GM18519 (cell line): Measurements from ENCODE around the gene RNF103.
"Not testable (repeated sequence)": the region's sequence is repeated elsewhere in the genome, so short reads cannot be mapped to it uniquely, and the experiment has no call there.

ENCODE experiments used
- ATAC-seq: cut with Tn5 transposase; IDR thresholded peaks from one replicate; pipeline ENCODE4 v1.9.1; 2021; ENCODE audit warnings: mild to moderate bottlenecking, moderate library complexity; ENCODE audit not compliant: unreplicated experiment, low FRiP score

The RNF103 gene, protein sequence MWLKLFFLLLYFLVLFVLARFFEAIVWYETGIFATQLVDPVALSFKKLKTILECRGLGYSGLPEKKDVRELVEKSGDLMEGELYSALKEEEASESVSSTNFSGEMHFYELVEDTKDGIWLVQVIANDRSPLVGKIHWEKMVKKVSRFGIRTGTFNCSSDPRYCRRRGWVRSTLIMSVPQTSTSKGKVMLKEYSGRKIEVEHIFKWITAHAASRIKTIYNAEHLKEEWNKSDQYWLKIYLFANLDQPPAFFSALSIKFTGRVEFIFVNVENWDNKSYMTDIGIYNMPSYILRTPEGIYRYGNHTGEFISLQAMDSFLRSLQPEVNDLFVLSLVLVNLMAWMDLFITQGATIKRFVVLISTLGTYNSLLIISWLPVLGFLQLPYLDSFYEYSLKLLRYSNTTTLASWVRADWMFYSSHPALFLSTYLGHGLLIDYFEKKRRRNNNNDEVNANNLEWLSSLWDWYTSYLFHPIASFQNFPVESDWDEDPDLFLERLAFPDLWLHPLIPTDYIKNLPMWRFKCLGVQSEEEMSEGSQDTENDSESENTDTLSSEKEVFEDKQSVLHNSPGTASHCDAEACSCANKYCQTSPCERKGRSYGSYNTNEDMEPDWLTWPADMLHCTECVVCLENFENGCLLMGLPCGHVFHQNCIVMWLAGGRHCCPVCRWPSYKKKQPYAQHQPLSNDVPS

DNA sequence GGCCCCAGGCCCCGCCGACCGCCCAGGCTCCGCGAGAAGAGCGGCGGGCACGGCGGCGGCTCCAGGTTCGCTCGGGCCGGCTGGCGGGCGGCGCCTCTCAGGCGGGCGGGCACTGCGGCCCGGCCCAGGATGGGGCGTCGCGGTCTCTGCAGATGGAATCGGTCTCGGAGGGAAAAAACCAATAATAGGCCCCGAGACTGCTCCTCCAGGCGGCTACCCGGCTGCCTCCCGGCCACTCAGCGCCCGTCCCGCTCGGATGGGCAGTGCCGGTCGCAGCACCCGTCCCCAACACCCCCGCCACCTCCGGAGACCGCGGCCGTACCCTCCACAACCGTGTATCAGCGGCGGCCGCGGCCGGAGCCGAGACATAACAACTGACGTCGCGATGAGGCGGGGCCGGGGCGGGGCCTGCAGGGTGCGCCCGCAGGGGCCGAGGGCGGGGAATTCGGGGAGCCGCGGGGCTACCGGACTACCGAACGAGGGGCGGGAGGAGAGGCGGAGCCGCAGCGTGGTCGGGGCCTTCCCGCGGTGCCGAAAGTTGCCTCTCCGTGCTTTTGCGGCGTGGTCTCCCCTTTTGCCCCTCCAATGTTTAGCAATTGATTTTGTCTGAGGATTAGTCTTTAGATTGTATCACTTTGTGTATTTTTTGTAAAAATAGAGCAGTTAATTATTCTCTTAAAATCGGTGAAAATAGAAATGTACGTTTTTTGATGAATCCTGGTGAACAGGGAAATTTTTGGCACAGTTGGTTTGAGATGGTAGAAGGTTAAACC is at the start of gene RNF103:
TSS of gene RNF103 (minus strand) at position 372 of the 773 bp plus-strand sequence. CDS start 979 bp downstream, outside the sequence.
- ATAC-seq = peak; percentile 50

DNA sequence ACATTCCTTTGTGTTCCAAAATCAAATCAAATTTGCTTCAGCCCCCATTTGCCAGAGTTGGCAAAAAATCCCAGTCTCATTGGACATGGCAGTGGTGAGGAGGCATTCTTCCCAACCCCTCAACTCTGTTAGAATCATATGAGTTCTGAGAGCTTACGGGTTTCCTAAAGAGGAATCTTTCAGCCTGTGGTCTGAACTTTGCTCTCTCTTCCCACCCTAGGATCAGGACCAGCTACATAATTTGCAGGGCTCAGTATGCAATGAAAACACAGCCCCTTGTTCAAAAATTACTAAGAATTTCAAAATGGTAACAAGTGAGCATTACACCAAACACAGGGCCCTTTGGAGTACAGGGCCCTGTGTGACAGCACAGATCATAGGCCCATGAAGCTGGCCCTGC is 49.3 kb upstream of the RNF103 start:
- no peak for ATAC-seq

DNA sequence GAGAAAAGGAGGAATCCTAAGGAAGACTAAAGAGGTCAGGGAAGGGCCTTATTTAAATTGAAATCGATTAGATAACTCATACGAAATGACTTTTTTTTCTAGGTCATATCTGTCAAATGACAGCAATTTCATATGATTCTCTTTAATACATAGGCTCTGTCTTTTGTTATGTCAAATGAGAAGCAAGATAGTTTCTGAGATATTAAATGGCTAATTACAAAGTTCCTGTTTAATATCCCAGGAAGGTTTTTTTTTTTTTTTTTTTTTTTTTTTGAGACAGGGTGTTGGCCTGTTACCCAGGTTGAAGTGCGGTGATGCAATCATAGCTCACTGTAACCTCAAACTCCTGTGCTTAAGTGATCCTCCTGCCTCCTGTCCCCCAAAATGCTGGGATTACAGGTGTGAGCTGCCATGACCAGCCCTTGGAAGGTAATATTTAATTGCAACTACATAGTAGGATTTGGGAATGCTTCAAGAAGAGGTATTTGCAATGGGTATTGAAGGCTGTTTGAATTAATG is 48.4 kb upstream of the RNF103 start:
- ATAC-seq = no peak

DNA sequence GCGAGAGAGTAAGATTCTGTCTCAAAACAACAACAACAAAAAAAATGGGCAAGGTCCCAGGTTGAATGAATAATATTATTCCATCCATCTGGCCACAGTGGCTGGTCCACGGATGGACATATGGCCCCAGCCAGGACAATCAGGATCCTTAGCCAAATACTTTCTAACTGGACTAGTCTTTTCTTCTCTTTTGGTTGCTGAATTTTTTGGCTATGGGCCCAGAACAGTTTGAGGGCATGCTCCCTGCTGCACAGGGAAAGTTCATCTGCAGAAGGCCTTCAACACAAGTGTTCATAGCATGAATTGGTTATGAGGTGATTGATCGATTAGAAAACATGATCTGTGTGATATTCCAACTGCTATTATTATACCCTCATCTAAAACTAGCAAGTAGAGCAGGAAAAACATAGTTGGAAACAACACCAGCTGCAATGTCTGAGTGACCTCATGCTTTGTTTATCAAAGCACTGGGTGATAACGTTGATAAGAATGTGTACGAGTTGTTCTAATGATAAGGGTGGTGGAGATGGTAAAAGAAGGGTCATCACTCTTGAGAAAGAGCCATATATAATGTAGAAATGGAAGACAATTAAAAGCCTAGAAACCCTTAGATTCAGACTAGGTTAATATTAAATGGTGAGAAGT is 47.8 kb upstream of the RNF103 start:
- ATAC-seq = no peak

DNA sequence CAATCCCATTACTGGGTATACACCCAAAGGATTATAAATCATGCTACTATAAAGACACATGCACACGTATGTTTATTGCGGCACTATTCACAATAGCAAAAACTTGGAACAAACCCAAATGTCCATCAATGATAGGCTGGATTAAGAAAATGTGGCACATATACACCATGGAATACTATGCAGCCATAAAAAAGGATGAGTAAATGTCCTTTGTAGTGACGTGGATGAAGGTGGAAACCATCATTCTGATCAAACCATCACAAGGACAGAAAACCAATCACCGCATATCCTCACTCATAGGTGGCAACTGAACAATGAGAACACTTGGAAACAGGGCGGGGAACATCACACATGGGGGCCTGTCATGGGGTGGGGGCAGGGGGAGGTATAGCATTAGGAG is 45.7 kb upstream of the RNF103 start:
- not testable (repeated sequence) for ATAC-seq

DNA sequence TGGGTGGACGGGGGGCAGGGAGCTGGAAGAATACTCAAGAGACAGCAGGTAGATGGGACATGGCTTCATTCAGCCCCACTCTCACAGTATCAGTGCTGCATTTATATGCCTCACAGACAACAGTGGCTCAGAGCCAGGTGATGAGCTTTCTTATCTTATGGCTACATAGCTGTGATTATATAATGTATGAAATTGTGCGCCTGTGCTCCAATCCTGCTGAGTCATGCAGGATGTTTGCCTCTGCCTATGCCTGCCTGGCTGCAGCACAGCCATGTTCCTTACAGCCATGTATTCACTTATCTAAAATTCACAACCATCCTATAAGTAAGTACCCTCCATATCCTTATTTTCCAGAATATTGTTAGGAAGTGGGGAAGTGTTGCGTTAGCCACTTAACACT is 37.7 kb upstream of the RNF103 start:
- ATAC-seq = no peak

DNA sequence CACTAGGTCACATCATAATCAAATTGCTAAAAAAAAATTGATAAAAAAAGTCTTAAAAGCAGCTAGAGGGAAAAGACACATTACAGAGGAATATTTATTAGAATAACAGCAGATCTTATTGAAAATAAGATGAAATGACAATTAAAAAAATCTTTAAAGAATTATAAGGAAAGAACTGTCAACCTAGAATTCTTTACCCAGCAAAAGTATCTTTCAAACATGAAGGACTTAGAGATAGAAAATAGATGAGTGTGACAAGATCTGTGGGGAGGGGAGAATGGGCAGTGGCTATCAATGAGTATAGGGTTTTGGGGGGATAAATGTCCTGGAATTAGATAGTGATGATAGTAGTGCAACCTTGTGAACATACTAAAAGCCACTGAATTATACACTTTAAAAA is 26.5 kb upstream of the RNF103 start:
- ATAC-seq = no peak

DNA sequence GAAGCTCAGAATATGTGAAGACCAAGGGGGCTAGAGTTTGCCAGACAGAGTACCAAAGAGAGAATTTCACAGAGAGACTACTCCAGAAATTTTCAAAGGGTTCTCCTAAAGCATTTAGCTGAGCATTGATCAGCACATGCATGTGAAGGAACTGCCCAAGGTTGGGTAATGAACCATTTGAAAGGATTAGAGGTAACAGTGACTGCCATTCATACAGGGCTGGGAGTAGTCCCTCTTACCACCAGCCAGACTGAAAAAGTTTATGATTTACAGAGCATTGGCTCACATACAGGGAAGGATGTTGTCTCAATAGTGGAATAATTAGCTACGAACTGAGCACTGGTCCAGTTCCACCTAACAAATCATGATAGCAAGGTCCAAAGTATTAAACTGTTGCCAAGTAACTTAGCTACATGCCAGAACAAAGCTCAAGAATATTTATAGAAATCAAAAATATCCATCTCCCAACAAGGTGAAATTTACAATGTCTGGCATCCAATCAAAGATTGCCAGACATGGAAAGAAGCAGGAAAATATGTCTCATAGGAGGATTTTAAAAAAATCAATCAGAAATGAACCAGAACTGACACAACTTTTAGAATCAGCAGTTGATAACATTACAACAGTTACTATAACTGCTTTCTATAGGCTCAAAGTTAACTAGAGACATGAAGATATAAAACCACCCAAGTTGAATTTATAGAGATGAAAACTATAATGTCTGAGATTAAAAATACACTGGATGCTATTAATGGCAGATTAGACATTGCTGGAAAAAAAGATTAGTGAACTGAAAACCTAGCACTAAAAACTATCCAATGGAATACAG is 25.7 kb upstream of the RNF103 start:
- no peak for ATAC-seq

DNA sequence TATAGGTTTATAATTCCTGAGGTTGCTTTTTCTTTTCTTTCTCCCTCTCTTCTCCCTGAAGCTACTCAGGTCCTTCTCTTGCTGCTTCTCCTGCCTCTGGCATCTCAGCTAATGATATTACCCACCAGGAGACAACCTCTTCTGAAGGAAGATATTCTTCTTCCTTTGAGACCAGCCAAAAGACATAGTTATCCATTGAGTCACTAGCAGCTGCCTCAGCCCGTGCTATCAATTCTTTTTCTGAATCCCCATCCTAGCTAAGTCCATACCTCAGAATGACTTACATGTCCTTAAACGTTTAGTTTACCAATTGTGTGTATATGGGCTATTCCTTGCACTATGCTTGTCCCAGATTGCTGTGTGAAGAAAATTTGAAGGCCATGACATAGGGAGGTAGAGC is 25.0 kb upstream of the RNF103 start:
- ATAC-seq = no peak

DNA sequence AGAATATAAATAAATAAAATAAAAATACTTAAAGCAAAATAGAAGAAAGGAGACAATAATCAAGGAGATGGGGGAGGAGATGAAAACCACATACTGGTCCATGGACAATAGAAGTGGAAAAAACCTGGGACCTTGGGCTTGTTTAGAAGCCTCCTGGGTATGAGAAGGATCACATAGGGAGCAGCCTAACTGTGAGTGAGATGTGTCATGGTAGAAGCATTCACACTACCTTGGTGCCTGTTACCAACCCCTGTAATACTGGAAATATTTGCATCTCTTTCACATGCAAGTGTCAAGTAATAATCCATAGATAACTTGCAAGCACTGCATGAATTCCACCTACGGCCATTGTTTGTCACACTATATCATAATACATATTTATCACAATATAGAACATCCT is 23.2 kb upstream of the RNF103 start:
- ATAC-seq = no peak

DNA sequence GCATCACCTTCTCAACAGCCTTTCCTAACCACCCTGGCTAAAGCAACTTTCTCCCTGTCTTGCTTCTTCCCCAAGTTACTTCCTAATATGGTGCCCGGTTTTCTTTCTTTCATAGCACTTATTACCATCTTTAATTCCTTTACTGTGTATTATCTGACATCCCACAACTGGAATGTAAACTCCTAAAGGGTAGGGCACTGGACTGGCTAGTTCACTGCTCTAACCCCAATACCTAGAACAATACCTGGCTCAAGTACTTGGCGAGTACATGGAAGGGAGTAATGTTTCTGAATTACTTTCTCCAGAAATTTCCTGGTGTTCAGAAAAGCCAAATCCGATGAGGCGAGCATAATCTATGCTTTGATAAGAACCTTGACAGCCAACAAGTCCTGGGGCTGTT is 22.7 kb upstream of the RNF103 start:
- no peak for ATAC-seq

DNA sequence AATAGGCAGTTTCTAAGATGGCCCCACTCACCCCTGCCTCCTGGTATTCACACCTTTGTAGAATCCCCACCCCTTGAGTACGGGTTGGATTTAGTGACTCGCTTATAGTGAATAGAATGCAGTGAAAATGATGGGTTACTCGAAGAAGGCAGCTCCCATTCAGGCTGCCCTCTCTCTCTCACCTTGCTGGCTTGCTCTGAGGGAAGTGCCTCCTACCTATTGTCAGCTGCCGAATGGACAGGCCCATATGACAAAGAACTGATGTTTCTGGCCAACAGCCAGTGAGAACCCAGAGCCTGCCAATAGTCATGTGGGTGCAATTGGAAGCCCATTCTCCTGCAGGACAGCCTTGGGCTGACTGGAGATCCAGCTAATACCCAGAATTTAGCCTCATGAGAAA is 22.1 kb upstream of the RNF103 start:
- no peak for ATAC-seq

DNA sequence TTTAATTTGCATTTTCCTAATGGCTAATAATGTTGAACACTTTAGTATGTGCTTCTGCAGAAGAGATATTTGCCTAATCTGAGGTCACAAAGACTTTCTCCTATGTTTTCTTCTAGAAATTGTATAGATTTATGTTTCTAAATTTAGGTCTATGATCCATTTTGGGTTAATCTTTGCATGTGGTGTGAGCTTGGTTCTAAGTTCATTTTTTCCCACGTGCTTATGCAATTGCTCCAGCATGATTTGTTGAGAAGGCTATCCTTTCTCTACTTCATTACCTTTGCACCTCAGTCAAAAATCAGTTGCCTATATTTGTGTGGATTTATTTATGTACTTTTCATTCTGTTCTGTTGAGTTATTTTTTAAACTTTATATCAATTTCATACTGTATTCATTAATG is 15.0 kb upstream of the RNF103 start:
- ATAC-seq = no peak

DNA sequence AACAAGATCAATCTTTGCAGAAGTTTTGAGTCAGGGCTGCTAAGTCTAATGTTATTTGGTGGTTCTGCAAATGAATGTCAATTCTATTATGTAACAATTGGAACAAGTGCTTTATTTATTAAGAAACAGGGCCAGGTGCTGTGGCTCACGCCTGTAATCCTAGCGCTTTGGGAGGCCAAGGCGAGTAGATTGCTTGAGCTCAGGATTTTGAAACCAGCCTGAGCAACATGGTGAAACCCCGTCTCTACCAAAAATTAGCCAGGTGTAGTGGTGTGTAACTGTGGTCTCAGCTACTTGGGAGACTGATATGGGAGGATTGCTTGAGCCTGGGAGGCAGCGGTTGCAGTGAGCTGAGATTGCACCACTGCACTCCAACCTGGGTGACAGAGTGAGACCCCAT is 13.2 kb upstream of the RNF103 start:
- no peak for ATAC-seq

DNA sequence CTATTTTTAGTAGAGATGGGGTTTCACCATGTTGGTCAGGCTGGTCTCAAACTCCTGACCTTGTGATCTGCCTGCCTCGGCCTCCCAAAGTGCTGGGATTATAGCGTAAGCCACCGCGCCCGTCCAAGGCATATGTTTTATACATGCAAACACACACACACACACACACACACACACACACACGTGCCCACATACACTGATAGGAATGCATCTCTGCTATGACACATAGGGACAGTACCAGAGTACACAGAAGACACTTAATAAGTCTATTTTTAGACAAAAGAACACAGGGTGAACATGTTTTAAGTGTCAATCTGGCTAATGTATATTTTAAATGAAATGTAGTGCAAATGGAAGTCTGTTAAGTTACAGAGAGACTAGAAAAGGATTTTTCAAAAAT is 10.7 kb upstream of the RNF103 start:
- ATAC-seq = no peak

DNA sequence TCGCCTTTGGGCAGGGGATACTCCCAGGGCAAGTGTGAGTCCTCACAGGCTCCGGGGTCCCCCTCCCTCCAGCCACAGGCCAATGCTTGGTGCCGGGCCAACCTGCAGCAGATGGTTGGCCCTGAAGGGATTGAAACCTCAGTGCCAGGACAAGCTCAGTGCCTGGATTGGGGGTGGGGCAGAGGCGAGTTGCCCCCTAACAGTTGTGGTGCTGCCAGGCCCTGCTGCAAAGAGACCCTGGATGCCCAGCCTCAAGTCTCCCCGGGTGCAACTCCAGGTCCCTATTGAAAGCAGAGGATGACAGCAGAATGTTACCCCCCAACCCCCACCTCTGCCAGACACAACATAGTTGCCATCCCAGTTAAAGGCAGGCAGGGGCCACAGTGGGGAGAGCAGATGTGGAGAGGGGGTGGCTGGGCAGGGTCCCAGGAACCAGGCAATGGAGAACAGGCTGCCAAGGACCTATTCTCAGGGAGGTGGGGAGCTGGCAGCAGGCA is 9.5 kb upstream of the RNF103 start:
- ATAC-seq = no peak

DNA sequence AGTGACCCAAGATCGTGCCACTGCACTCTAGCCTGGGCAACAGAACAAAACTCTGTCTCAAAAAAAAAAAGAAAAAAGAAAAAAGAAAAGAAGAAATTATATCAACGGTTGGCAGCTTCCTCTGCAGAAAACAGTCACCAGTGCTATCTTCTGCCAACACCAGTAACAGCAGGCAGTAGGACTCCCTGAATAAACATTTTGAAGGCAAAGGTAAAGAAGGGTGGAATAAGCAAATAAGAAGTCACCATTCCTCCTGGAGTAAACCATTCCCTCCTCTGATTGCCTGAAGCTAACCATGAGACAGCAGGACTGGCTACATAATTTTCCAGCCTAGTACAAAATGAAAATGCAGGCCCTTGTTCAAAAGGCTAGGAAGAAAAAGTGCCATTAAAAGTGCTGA is 9.0 kb upstream of the RNF103 start:
- no peak for ATAC-seq

DNA sequence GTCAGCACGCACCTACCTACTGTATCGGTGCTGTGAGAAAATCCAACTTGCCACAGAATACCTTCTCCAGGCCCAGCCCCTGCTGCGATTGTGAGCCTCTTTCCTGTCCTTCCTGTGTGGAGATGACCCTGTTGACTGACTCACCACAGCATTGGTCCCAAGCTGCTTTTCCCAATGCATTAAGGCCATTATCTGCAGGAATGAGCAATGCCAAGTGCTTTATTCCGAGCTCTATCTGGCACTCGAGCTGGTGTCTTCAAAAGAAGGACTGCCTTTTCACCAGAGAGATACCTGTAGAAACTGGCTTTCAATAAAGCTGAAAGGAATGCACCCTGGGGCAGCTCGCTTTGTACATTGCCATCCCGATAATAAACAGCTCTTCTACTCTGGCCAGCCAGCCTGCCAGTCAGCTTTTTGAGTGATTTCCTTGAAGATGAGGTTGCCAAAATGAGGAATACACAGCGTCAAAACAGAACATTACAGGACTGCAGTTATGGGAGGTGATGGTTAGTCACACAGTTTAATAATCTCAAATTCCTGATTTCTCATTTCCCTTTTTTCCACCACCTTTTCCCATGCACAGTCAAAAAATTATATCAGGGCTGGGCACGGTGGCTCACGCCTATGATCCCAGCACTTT is 8.3 kb upstream of the RNF103 start:
- ATAC-seq = no peak

DNA sequence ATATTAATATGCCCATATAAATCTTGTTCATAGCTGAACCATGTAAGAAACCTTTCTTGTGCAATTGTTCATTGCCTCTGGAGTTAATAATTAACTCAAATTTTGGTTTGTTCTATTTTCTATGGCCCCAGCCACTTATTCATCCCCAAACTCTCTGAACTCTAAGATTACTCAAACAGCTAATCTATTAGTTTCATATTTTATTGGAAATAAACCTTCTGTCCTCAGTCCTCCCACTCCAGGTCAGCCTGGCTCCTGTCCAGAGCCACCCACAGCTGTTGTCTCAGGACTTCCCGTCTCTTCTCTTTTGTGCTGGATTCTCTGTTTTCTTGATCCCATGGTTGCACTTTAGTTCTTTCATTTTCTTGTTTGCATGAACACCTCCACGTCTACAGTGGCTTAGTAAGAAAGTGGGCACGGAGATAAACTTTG is 4.4 kb upstream of the RNF103 start:
- no peak for ATAC-seq
